HepG2 (cell line): Measurements from ENCODE around the gene APBB2. TPM values are rescaled to one million over a fixed set of nuclear protein-coding genes. Genes with fewer than 3 reads are reported as not detected.
A peak's percentile ranks its signal among the peaks of the same experiment; 100 is the strongest.

Source experiments
- CENPX ChIP-seq: sonication (generic); formaldehyde crosslinking; IDR thresholded peaks from 2 replicates; pipeline ENCODE4 v1.9.0; 2021; ENCODE audit warnings: mild to moderate bottlenecking, missing genetic modification reagents, moderate library complexity
- KDM5A ChIP-seq: fragments of 200-600 bp; sonication (generic); IDR thresholded peaks from 2 replicates; pipeline ENCODE4 v1.7.0; 2018; ENCODE audit warnings: antibody characterized with exemption, mild to moderate bottlenecking, low read length, borderline replicate concordance
- MBNL3 ChIP-seq: fragments of 250-450 bp; sonication (Bioruptor Pico); conservative IDR thresholded peaks from 2 replicates; pipeline ENCODE4 v1.8.0; 2022; ENCODE audit warnings: mild to moderate bottlenecking, inconsistent platforms
- NPAS2 ChIP-seq: sonication (generic); formaldehyde crosslinking; IDR thresholded peaks from 2 replicates; pipeline ENCODE4 v1.8.0; 2022; ENCODE audit warnings: mild to moderate bottlenecking, missing genetic modification reagents, borderline replicate concordance
- POGZ ChIP-seq: sonication (generic); formaldehyde crosslinking; IDR thresholded peaks from 2 replicates; pipeline ENCODE4 v1.4.0; 2020; ENCODE audit warnings: mild to moderate bottlenecking, missing genetic modification reagents
- PPARG ChIP-seq: conservative IDR thresholded peaks from 2 replicates; pipeline ENCODE4 v1.6.1; 2016; ENCODE audit warnings: missing biosample characterization, missing genetic modification reagents
- SRSF9 ChIP-seq: fragments of 200-400 bp; formaldehyde crosslinking; IDR thresholded peaks from 2 replicates; pipeline ENCODE4 v1.6.1; 2018; ENCODE audit warnings: borderline replicate concordance, mild to moderate bottlenecking, low read depth, low read length; ENCODE audit not compliant: insufficient read depth, poor library complexity, severe bottlenecking
- TFDP1 ChIP-seq: IDR thresholded peaks from 2 replicates; pipeline ENCODE4 v1.6.1; 2016; ENCODE audit warnings: missing compliant biosample characterization, missing genetic modification reagents, borderline replicate concordance
- ZNF816 ChIP-seq: sonication (generic); formaldehyde crosslinking; IDR thresholded peaks from 2 replicates; pipeline ENCODE4 v1.8.0; 2022; ENCODE audit warnings: missing genetic modification reagents, mild to moderate bottlenecking, borderline replicate concordance
- polyA plus RNA-seq, 8 experiments: library from polyadenylated mRNA; depleted of rRNA in 3 of 8; stranded (reverse) in 7 of 8; unstranded in 1 of 8; fragments of >200 nt; fragmentation: Illumina TruSeq in 4 of 8; extraction: Trizol in 4 of 8; gene quantifications; 2 replicates each; pipeline versions ENCODE4 v1.2.1 to v1.2.3, GENCODE V29; 2011 to 2016; ENCODE audit warnings: low read depth in 4 of 8, missing spikeins in 1 of 8, mixed read lengths in 1 of 8; ENCODE audit not compliant: insufficient read depth in 1 of 8
- total RNA-seq, 5 experiments: library from RNA; depleted of rRNA; stranded (reverse); fragments of >200 nt; fragmentation: Illumina TruSeq; extraction: Trizol; gene quantifications; 2 replicates each; pipeline ENCODE4 v1.2.3, GENCODE V29; 2016; ENCODE audit warnings: low read depth in 1 of 5
- TF ChIP-seq, protein P1 (sequence below): sonication (generic); formaldehyde crosslinking; IDR thresholded peaks from one replicate; pipeline ENCODE4 v1.5.1; 2020; ENCODE audit warnings: mild to moderate bottlenecking, missing genetic modification reagents; ENCODE audit errors: not compliant biosample characterization
- TF ChIP-seq, protein P2 (sequence below): sonication (generic); formaldehyde crosslinking; IDR thresholded peaks from 2 replicates; pipeline ENCODE4 v1.4.0; 2020; ENCODE audit warnings: missing genetic modification reagents
- TF ChIP-seq, protein P3 (sequence below): sonication (generic); formaldehyde crosslinking; conservative IDR thresholded peaks from 2 replicates; pipeline ENCODE4 v1.4.0; 2020; ENCODE audit warnings: mild to moderate bottlenecking, missing genetic modification reagents, moderate library complexity

APBB2 gene
- total and polyA plus RNA-seq, 2 of the 13 experiments (the other 11 are each of a cell fraction or from before 2014, with no cell fraction given): 11.7 to 17.0 TPM

DNA sequence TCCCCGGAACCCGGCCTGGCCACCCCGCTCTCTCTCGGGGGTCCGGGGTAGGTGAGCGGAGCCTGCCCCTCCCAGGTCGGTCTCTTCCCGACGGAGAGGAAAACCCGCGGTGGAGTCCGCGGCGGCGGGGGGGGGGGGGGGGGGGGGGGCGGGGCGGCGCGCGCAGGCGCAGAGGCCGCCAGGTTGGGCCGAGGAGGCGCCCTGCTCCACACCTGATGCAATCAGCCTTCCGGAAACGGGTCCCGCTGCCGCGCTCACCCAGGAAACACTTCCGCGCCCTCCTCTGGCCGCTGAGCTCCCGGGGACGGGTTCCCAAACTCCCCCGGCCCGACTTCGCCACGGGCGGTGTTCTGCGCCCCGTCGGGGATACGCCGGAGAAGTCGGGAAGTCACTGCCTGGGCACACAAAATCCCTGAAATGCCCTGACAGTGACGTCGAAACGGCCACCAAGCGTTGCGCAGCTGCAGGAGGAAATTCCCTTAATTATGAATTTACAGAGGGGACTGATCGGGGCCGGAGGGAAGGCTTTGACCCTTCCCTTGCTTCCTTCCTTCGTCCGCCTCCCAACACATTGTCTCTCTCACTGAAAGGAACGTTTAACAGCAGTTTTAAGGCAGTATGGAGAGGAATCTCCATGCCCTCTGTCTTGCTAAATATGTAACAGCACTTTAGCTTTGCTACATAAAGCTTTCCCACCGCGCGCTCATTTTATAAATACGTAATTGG is 2.1 kb upstream of the APBB2 start (continued):
- TF ChIP-seq, protein P1, sequence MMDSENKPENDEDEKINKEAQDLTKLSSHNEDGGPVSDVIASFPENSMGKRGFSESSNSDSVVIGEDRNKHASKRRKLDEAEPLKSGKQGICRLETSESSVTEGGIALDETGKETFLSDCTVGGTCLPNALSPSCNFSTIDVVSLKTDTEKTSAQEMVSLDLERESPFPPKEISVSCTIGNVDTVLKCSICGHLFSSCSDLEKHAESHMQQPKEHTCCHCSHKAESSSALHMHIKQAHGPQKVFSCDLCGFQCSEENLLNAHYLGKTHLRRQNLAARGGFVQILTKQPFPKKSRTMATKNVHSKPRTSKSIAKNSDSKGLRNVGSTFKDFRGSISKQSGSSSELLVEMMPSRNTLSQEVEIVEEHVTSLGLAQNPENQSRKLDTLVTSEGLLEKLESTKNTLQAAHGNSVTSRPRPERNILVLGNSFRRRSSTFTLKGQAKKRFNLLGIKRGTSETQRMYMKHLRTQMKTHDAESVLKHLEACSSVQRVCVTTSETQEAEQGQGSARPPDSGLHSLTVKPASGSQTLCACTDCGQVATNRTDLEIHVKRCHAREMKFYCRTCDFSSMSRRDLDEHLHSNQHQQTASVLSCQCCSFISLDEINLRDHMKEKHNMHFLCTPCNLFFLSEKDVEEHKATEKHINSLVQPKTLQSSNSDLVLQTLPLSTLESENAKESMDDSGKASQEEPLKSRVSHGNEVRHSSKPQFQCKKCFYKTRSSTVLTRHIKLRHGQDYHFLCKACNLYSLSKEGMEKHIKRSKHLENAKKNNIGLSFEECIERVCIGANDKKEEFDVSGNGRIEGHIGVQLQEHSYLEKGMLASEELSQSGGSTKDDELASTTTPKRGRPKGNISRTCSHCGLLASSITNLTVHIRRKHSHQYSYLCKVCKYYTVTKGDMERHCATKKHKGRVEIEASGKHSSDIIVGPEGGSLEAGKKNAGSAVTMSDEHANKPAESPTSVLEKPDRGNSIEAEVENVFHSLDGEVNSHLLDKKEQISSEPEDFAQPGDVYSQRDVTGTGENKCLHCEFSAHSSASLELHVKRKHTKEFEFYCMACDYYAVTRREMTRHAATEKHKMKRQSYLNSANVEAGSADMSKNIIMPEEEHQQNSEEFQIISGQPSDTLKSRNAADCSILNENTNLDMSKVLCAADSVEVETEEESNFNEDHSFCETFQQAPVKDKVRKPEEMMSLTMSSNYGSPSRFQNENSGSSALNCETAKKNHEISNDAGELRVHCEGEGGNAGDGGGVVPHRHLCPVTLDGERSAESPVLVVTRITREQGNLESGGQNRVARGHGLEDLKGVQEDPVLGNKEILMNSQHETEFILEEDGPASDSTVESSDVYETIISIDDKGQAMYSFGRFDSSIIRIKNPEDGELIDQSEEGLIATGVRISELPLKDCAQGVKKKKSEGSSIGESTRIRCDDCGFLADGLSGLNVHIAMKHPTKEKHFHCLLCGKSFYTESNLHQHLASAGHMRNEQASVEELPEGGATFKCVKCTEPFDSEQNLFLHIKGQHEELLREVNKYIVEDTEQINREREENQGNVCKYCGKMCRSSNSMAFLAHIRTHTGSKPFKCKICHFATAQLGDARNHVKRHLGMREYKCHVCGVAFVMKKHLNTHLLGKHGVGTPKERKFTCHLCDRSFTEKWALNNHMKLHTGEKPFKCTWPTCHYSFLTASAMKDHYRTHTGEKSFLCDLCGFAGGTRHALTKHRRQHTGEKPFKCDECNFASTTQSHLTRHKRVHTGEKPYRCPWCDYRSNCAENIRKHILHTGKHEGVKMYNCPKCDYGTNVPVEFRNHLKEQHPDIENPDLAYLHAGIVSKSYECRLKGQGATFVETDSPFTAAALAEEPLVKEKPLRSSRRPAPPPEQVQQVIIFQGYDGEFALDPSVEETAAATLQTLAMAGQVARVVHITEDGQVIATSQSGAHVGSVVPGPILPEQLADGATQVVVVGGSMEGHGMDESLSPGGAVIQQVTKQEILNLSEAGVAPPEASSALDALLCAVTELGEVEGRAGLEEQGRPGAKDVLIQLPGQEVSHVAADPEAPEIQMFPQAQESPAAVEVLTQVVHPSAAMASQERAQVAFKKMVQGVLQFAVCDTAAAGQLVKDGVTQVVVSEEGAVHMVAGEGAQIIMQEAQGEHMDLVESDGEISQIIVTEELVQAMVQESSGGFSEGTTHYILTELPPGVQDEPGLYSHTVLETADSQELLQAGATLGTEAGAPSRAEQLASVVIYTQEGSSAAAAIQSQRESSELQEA: no peak
- TF ChIP-seq MBNL3 (CRISPR knock-in tag): no peak
- no peak for TF ChIP-seq NPAS2 (CRISPR knock-in tag)
- no peak for TF ChIP-seq ZNF816
- TF ChIP-seq, protein P2, sequence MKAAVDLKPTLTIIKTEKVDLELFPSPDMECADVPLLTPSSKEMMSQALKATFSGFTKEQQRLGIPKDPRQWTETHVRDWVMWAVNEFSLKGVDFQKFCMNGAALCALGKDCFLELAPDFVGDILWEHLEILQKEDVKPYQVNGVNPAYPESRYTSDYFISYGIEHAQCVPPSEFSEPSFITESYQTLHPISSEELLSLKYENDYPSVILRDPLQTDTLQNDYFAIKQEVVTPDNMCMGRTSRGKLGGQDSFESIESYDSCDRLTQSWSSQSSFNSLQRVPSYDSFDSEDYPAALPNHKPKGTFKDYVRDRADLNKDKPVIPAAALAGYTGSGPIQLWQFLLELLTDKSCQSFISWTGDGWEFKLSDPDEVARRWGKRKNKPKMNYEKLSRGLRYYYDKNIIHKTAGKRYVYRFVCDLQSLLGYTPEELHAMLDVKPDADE (CRISPR knock-in tag): no peak
- TF ChIP-seq CENPX (CRISPR knock-in tag): no peak
- peak; percentile 75; the same call in 1 of the 2 replicates for TF ChIP-seq PPARG
- TF ChIP-seq, protein P3, sequence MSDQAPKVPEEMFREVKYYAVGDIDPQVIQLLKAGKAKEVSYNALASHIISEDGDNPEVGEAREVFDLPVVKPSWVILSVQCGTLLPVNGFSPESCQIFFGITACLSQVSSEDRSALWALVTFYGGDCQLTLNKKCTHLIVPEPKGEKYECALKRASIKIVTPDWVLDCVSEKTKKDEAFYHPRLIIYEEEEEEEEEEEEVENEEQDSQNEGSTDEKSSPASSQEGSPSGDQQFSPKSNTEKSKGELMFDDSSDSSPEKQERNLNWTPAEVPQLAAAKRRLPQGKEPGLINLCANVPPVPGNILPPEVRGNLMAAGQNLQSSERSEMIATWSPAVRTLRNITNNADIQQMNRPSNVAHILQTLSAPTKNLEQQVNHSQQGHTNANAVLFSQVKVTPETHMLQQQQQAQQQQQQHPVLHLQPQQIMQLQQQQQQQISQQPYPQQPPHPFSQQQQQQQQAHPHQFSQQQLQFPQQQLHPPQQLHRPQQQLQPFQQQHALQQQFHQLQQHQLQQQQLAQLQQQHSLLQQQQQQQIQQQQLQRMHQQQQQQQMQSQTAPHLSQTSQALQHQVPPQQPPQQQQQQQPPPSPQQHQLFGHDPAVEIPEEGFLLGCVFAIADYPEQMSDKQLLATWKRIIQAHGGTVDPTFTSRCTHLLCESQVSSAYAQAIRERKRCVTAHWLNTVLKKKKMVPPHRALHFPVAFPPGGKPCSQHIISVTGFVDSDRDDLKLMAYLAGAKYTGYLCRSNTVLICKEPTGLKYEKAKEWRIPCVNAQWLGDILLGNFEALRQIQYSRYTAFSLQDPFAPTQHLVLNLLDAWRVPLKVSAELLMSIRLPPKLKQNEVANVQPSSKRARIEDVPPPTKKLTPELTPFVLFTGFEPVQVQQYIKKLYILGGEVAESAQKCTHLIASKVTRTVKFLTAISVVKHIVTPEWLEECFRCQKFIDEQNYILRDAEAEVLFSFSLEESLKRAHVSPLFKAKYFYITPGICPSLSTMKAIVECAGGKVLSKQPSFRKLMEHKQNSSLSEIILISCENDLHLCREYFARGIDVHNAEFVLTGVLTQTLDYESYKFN: peak; percentile 44; the same call in 1 of the 2 replicates
- TF ChIP-seq TFDP1 (CRISPR knock-in tag): peak; percentile 68; the same call in 1 of the 2 replicates
- TF ChIP-seq POGZ (CRISPR knock-in tag): peak; percentile 91
- TF ChIP-seq KDM5A: no peak; the same call in 1 of the 2 replicates
- no peak for TF ChIP-seq SRSF9
